ENCODE results near the gene BSG.
"Not testable (repeated sequence)": the region's sequence is repeated elsewhere in the genome, so short reads cannot be mapped to it uniquely, and the experiment has no call there.

The BSG gene

DNA sequence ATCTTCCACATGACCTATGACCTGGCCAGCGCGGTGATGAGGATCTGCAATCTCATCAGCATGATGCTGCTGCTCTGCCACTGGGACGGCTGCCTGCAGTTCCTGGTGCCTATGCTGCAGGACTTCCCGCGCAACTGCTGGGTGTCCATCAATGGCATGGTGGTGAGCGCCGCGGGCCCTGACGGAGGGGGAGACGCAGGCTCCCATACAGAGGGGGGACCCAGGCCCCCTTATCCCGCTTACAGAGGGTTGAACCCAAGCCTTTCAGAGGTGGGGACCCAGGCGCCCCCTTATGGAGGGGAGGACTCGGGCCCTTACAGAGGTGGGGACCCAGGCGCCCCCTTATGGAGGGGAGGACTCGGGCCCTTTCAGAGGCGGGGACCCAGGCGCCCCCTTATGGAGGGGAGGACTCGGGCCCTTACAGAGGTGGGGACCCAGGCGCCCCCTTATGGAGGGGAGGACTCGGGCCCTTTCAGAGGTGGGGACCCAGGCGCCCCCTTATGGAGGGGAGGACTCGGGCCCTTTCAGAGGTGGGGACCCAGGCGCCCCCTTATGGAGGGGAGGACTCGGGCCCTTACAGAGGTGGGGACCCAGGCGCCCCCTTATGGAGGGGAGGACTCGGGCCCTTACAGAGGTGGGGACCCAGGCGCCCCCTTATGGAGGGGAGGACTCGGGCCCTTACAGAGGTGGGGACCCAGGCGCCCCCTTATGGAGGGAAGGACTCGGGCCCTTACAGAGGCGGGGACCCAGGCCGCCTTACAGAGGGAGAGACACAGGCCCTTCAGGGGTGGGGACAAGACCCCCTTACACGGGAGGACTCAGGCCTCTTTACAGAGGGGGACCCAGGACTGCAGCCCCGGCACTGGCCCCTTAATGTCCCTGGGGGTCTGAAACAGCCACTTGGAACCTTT, 32.9 kb downstream of the BSG start:
- not testable (repeated sequence) for H3K27ac ChIP-seq (ENCODE audit: low read length); H3K4me1 ChIP-seq (ENCODE audit: insufficient read depth, low read length); H3K9me3 ChIP-seq (ENCODE audit: insufficient read depth, low read depth, low read length); H3K27me3 ChIP-seq (ENCODE audit: insufficient read depth, low read length); H3K4me3 ChIP-seq (ENCODE audit: low read length); H3K9ac ChIP-seq (ENCODE audit: low read depth, low read length); H3K36me3 ChIP-seq (ENCODE audit: insufficient read depth, low read depth, low read length)

DNA sequence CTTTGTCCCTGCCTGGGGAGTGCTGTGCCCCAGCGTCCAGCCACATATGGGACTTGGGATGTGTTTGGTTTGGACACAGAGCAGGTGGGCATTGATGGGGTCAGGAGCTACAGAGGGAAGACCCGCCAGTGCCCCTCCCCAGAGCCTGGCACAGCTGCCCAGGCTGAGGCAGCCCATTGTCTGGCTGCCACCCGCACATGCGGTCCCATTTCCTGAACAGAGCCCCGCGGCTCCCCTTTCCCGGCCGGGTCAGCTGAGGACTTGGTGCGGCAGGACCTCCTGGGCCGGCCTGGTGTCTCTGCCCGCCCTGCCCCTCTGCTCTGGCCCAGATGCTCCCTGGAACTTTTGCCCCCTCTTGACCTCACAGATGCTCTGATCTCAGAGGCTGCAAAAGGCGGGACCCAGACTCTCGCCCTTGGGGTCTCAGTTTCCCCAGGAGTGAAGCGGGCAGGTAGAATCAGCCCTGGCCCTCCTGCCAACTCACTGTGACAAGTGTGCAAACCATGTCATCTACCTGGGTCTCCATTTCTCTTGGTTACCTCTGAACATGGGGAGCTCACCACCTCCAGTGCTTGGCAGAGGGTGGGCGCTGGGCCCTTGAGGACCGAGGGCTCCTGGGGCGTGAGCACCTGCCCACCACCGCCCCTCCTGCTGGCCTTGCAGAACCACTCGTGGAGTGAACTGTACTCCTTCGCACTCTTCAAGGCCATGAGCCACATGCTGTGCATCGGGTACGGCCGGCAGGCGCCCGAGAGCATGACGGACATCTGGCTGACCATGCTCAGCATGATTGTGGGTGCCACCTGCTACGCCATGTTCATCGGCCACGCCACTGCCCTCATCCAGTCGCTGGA, 35.1 kb downstream of the BSG start:
- H3K27ac ChIP-seq (ENCODE audit: low read length), result no peak overlapping the region
- no peaks in the 10 kb centered on the region for H3K27me3 ChIP-seq (ENCODE audit: insufficient read depth, low read length)
- H3K36me3 ChIP-seq (ENCODE audit: insufficient read depth, low read depth, low read length), result no peaks in the 10 kb centered on the region
- no peak overlapping the region for H3K4me3 ChIP-seq (ENCODE audit: low read length)
- H3K9ac ChIP-seq (ENCODE audit: low read depth, low read length), result no peak overlapping the region
- H3K9me3 ChIP-seq (ENCODE audit: insufficient read depth, low read depth, low read length), result no peaks in the 10 kb centered on the region; the same call in 1 of the 2 replicates
- no peaks in the 10 kb centered on the region for H3K4me1 ChIP-seq (ENCODE audit: insufficient read depth, low read length)

DNA sequence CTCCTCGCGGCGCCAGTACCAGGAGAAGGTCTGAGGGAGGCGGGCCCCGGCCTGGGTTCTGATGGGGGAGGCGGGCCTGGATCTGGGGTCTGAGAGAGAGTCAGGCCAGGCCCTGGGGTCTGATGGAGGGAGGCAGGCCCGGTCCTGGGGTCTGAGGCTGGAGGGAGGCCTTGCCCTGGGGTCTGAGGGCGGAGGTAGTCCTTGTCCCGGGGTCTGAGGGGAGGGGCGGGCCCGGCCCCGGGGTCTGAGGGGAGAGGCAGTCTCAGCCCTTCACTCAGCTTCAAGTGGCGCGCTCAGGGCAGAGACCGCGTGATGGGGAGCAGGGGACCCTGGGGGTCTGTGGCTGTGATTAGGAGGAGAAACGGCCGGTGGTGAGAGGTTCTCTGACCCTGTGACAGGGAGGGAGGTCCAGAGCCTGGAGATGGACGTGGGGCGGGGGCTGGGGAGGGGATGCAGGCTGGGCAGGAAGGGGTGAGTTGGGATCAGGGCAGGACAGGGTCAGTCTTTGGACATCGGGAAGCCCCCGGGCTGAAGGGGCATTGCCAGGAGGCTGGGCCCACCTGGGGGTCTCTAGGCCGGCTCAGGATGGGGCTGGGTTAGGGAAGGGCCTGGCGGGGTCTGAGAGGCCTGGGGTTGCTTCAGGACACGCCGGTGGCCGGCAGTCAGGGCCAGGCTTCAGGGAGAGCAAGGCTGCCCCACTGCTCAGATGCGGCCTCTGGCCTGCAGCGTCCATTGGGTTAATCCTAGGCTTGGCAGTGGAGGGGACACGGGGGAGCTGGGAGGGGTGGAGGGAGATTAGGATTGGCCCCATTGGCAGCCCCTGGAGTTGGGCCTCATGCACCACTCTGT, 36.0 kb downstream of the BSG start:
- Histone ChIP-seq H3K9ac (ENCODE audit: low read depth, low read length) (no peak overlapping the region), H3K4me3 (ENCODE audit: low read length) (no peak overlapping the region), H3K36me3 (ENCODE audit: insufficient read depth, low read depth, low read length) (no peaks in the 10 kb centered on the region), H3K9me3 (ENCODE audit: insufficient read depth, low read depth, low read length) (no peaks in the 10 kb centered on the region; the same call in 1 of the 2 replicates), H3K4me1 (ENCODE audit: insufficient read depth, low read length) (no peaks in the 10 kb centered on the region), H3K27me3 (ENCODE audit: insufficient read depth, low read length) (no peaks in the 10 kb centered on the region), H3K27ac (ENCODE audit: low read length) (no peak overlapping the region)

DNA sequence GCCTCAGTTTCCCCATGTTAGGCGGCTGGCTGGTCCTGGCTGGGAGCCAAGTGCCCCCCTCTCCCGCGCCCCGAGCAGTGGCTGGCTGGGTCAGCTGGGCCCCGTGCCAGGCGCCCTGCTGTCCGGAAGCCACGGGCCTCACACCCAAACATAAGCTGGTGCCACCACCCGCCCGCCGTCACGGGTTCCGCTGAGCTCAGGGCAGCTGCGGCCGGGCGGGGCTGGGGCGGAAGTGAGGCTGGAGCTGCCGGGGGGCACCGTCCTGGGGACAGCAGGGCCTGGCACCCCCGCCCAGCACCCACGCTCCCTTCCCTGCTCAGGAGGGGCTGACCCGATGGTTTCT, 36.6 kb downstream of the BSG start:
- Histone ChIP-seq H3K27me3 (ENCODE audit: insufficient read depth, low read length) (no peaks in the 10 kb centered on the region), H3K4me1 (ENCODE audit: insufficient read depth, low read length) (no peaks in the 10 kb centered on the region), H3K4me3 (ENCODE audit: low read length) (no peak overlapping the region), H3K9me3 (ENCODE audit: insufficient read depth, low read depth, low read length) (no peaks in the 10 kb centered on the region), H3K27ac (ENCODE audit: low read length) (no peak overlapping the region), H3K36me3 (ENCODE audit: insufficient read depth, low read depth, low read length) (no peaks in the 10 kb centered on the region), H3K9ac (ENCODE audit: low read depth, low read length) (no peak overlapping the region)

DNA sequence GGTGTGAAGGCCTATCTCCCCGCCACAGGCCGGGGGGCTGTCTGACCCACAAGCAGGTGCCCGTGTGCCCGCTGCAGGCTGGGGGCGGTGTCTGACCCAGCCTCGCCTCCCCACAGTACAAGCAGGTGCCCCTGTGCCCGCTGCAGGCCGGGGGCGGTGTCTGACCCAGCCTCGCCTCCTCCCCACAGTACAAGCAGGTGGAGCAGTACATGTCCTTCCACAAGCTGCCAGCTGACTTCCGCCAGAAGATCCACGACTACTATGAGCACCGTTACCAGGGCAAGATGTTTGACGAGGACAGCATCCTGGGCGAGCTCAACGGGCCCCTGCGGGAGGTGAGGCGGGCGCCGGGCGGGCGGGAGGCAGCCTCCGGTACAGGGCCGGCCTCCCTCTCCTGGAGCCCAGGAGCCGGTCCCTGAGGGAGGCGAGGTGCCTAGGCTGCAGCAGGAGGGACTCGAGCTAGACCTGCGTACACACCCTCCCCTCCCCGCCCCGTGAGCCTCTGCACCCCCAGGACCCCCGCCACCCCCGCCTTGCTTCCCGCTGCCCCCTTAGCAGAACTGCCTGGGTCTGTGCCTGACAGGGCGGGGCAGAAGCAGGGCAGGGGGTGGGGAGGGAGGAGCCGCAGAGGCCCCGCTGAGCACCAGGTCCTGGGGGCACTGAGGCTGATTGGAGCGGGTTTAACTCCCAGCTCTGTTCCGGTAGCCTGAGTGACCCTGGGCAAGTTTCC, 37.8 kb downstream of the BSG start:
- no peaks in the 10 kb centered on the region for H3K9me3 ChIP-seq (ENCODE audit: insufficient read depth, low read depth, low read length)
- peaks cover 1% of the 10 kb centered on the region; the same call in 1 of the 2 replicates for H3K27me3 ChIP-seq (ENCODE audit: insufficient read depth, low read length)
- H3K36me3 ChIP-seq (ENCODE audit: insufficient read depth, low read depth, low read length), result no peaks in the 10 kb centered on the region
- no peak overlapping the region for H3K27ac ChIP-seq (ENCODE audit: low read length)
- H3K4me1 ChIP-seq (ENCODE audit: insufficient read depth, low read length), result no peaks in the 10 kb centered on the region
- H3K9ac ChIP-seq (ENCODE audit: low read depth, low read length), result no peak overlapping the region
- H3K4me3 ChIP-seq (ENCODE audit: low read length), result no peak overlapping the region

DNA sequence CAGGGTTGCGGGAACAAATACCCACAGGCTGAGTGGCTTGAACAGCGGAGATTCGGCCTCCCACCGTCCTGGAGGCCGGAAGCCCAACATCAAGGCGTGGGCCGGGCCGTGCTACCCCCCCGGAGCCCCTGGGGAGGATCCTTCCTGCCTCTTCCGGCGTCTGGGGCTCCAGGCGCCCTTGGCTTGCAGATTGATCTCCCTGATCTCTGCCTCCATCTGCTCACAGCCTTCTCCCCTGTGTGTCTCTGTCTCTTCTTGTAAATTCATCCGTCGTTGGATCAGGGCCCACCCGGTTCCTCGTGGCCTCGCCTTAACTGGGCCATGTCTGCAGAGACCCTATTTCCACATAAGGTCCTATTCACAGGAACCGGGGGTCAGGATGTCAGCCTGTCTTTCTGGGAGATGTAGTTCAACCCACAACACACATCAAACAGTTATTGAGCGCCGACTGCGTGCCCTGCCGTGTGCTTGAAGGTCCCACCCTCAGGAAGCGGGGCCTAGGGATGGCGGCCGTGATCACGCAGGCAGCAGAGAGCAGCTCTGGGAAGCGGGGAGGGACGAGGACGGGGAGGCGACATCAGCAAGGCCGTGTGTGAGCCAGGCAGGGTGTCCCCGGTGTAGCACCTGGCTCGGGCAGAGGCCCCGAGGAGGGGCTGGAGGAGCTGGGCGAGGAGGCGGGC, 38.5 kb downstream of the BSG start:
- Histone ChIP-seq H3K4me1 (ENCODE audit: insufficient read depth, low read length) (no peaks in the 10 kb centered on the region), H3K9ac (ENCODE audit: low read depth, low read length) (no peak overlapping the region), H3K27me3 (ENCODE audit: insufficient read depth, low read length) (peaks cover 6% of the 10 kb centered on the region), H3K9me3 (ENCODE audit: insufficient read depth, low read depth, low read length) (no peaks in the 10 kb centered on the region), H3K36me3 (ENCODE audit: insufficient read depth, low read depth, low read length) (no peaks in the 10 kb centered on the region), H3K27ac (ENCODE audit: low read length) (no peak overlapping the region), H3K4me3 (ENCODE audit: low read length) (no peak overlapping the region)

DNA sequence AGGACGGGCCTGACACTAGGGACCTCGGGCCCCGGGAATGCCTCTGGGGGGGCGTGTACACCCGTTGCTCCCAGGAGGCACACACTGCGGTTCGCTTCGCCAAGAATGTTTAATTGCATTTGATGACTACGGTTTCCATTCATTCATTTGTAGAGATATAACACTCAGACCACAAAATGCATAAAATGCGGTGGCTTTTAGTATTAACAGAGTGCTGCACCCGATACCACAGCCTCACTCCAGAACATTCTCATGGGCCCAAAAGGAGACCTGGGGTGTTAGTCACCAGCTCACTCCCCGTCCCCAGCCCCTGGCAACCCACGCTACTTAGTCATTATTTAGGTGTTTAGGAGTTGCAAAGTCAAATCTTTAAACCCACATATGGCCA, 39.1 kb downstream of the BSG start:
- Histone ChIP-seq H3K9me3 (ENCODE audit: insufficient read depth, low read depth, low read length) (no peaks in the 10 kb centered on the region), H3K27ac (ENCODE audit: low read length) (no peak overlapping the region), H3K4me3 (ENCODE audit: low read length) (no peak overlapping the region)

DNA sequence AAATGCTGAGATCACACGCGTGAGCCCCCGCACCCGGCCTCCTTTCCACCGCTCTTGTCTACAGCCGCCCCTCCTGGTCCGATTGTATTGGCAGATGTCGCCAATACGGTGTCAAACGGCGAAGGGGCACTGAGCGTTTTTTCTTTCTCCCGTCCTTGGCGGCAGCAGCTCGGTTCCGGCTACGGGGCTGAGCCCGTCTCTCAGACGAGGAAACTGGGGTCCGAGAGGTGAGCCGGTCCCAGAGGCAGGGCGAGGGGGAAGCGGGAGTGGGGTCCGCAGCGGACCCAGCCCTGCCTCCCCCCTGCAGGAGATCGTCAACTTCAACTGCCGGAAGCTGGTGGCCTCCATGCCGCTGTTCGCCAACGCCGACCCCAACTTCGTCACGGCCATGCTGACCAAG, 40.5 kb downstream of the BSG start:
- H3K4me1 ChIP-seq (ENCODE audit: insufficient read depth, low read length), result no peaks in the 10 kb centered on the region
- H3K9me3 ChIP-seq (ENCODE audit: insufficient read depth, low read depth, low read length), result no peaks in the 10 kb centered on the region
- H3K9ac ChIP-seq (ENCODE audit: low read depth, low read length), result no peak overlapping the region
- no peak overlapping the region for H3K4me3 ChIP-seq (ENCODE audit: low read length)
- H3K27me3 ChIP-seq (ENCODE audit: insufficient read depth, low read length), result peaks cover 6% of the 10 kb centered on the region
- H3K36me3 ChIP-seq (ENCODE audit: insufficient read depth, low read depth, low read length), result no peaks in the 10 kb centered on the region
- no peak overlapping the region for H3K27ac ChIP-seq (ENCODE audit: low read length)

More for the DNA sequence above, 39.1 kb downstream of the BSG start:
- no peaks in the 10 kb centered on the region for H3K4me1 ChIP-seq (ENCODE audit: insufficient read depth, low read length)
- peaks cover 6% of the 10 kb centered on the region for H3K27me3 ChIP-seq (ENCODE audit: insufficient read depth, low read length)
- H3K36me3 ChIP-seq (ENCODE audit: insufficient read depth, low read depth, low read length), result no peaks in the 10 kb centered on the region
- no peak overlapping the region for H3K9ac ChIP-seq (ENCODE audit: low read depth, low read length)

DNA sequence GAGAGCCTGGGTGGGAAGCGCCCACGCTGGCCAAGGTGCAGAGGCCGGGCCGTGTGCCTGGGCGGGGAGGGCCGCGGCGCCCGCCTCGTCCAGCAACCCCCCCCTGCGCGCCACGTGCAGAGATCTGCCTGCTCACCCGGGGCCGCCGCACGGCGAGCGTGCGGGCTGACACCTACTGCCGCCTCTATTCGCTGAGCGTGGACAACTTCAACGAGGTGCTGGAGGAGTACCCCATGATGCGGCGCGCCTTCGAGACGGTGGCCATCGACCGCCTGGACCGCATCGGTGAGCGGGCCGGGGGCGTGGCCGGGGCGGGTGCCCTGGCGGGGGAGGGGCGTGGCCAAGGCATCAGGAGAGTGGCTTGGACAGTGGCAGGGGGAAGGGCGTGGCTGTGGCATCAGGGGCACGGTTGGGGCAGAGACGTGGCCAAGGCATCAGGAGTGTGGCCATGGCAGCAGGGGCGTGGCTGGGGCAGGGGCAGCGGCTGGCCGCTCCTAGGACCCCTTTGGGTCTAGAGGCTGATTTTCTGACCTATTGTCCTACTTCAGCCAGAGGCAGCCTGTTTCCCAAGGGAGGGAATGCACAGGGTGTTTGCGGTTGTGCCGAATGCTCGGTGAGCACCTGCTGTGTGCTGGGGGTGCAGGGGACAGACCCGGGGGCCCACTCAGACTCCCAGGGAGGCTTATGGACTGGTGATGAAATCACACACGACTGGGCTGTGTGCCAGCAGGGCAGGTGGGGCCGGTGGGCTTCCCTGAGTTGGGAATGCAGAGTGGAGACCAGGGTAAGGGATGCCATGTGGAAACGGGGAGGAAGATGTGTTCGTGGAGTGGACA, 41.6 kb downstream of the BSG start:
- Histone ChIP-seq H3K27me3 (ENCODE audit: insufficient read depth, low read length) (peaks cover 6% of the 10 kb centered on the region), H3K36me3 (ENCODE audit: insufficient read depth, low read depth, low read length) (peaks cover 3% of the 10 kb centered on the region), H3K4me1 (ENCODE audit: insufficient read depth, low read length) (no peaks in the 10 kb centered on the region), H3K9me3 (ENCODE audit: insufficient read depth, low read depth, low read length) (no peaks in the 10 kb centered on the region), H3K27ac (ENCODE audit: low read length) (no peak overlapping the region), H3K9ac (ENCODE audit: low read depth, low read length) (no peak overlapping the region), H3K4me3 (ENCODE audit: low read length) (no peak overlapping the region)

DNA sequence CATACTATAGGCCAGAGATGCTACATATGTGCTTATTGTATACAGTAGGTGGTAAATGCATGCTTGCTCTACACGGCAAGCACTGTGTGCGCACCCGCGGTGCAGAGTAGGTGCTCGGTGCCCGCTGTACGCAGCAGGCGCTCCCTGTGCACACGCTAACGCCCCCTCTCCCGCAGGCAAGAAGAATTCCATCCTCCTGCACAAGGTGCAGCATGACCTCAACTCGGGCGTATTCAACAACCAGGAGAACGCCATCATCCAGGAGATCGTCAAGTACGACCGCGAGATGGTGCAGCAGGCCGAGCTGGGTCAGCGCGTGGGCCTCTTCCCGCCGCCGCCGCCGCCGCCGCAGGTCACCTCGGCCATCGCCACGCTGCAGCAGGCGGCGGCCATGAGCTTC, 43.2 kb downstream of the BSG start:
- no peaks in the 10 kb centered on the region for H3K4me1 ChIP-seq (ENCODE audit: insufficient read depth, low read length)
- no peak overlapping the region for H3K9ac ChIP-seq (ENCODE audit: low read depth, low read length)
- no peak overlapping the region for H3K27ac ChIP-seq (ENCODE audit: low read length)
- peaks cover 13% of the 10 kb centered on the region for H3K36me3 ChIP-seq (ENCODE audit: insufficient read depth, low read depth, low read length)
- H3K4me3 ChIP-seq (ENCODE audit: low read length), result no peak overlapping the region
- H3K27me3 ChIP-seq (ENCODE audit: insufficient read depth, low read length), result peaks cover 6% of the 10 kb centered on the region
- H3K9me3 ChIP-seq (ENCODE audit: insufficient read depth, low read depth, low read length), result no peaks in the 10 kb centered on the region
